ENCODE measurements around the gene TPM1. TPM values are rescaled to one million over a fixed set of nuclear protein-coding genes. Genes with fewer than 3 reads are reported as not detected.

The TPM1 gene
- total RNA-seq, 1 donor from 2014 or later = 217 TPM

- DNase-seq (ENCODE audit: low read depth in 2 of 2) = no peak
Observed at GRCh38 chr15:63016234-63016633, 26.3 kb upstream of the TPM1 start.

- no peak for DNase-seq (ENCODE audit: low read depth in 2 of 2)
Observed at GRCh38 chr15:63018639-63019038, 23.9 kb upstream of the TPM1 start.

- DNase-seq (ENCODE audit: low read depth in 2 of 2) = peak; percentile 46 to 71
Observed at GRCh38 chr15:63019511-63020109, 22.9 kb upstream of the TPM1 start.

- DNase-seq (ENCODE audit: low read depth in 2 of 2) = no peak
Observed at GRCh38 chr15:63020128-63020527, 22.4 kb upstream of the TPM1 start.

- no peak for DNase-seq (ENCODE audit: low read depth in 2 of 2)
Observed at GRCh38 chr15:63020759-63021430, 21.7 kb upstream of the TPM1 start.

- DNase-seq (ENCODE audit: low read depth in 2 of 2) = no peak
Observed at GRCh38 chr15:63022181-63022580, 20.4 kb upstream of the TPM1 start.

GRCh38 chr15:63022663-63023062 lies 19.9 kb upstream of the TPM1 start:
- no peak for DNase-seq (ENCODE audit: low read depth in 2 of 2)

- no peak for DNase-seq (ENCODE audit: low read depth in 2 of 2)
Observed at GRCh38 chr15:63023351-63023945, 19.1 kb upstream of the TPM1 start.

- DNase-seq (ENCODE audit: low read depth in 2 of 2) = no peak
Observed at GRCh38 chr15:63025460-63025859, 17.1 kb upstream of the TPM1 start.

- DNase-seq (ENCODE audit: low read depth in 2 of 2) = no peak
Observed at GRCh38 chr15:63027646-63028045, 14.9 kb upstream of the TPM1 start.

GRCh38 chr15:63028442-63029110 lies 14.0 kb upstream of the TPM1 start:
- no peak for DNase-seq (ENCODE audit: low read depth in 2 of 2)

GRCh38 chr15:63029676-63030075 lies 12.9 kb upstream of the TPM1 start:
- DNase-seq (ENCODE audit: low read depth in 2 of 2) = no peak

GRCh38 chr15:63030101-63030551 lies 12.4 kb upstream of the TPM1 start:
- no peak for DNase-seq (ENCODE audit: low read depth in 2 of 2)

GRCh38 chr15:63034578-63034977 lies 8.0 kb upstream of the TPM1 start:
- no peak for DNase-seq (ENCODE audit: low read depth in 2 of 2)

- DNase-seq (ENCODE audit: low read depth in 2 of 2) = no peak
Observed at GRCh38 chr15:63035253-63035652, 7.3 kb upstream of the TPM1 start.

GRCh38 chr15:63035977-63036376 lies 6.6 kb upstream of the TPM1 start:
- no peak for DNase-seq (ENCODE audit: low read depth in 2 of 2)

GRCh38 chr15:63037976-63038720 lies 4.4 kb upstream of the TPM1 start:
- no peak for DNase-seq (ENCODE audit: low read depth in 2 of 2)

GRCh38 chr15:63038926-63039673 lies 3.4 kb upstream of the TPM1 start:
- no peak for DNase-seq (ENCODE audit: low read depth in 2 of 2)

- no peak for DNase-seq (ENCODE audit: low read depth in 2 of 2)
Observed at GRCh38 chr15:63039811-63040210, 2.7 kb upstream of the TPM1 start.

- no peak for DNase-seq (ENCODE audit: low read depth in 2 of 2)
Observed at GRCh38 chr15:63040509-63040908, 2.0 kb upstream of the TPM1 start.

- no peak for DNase-seq (ENCODE audit: low read depth in 2 of 2)
Observed at GRCh38 chr15:63040954-63041353, 1.6 kb upstream of the TPM1 start.

Data from lung microvascular endothelial cell (primary cell).